HG03439 (cell line): ENCODE data around the gene ADGRG1.
"Not testable (repeated sequence)": the region's sequence is repeated elsewhere in the genome, so short reads cannot be mapped to it uniquely, and the experiment has no call there.

Source experiments
- ATAC-seq: cut with Tn5 transposase; IDR thresholded peaks from one replicate; pipeline ENCODE4 v1.9.1; 2021; ENCODE audit warnings: mild to moderate bottlenecking, moderate library complexity; ENCODE audit not compliant: unreplicated experiment

The ADGRG1 gene

DNA sequence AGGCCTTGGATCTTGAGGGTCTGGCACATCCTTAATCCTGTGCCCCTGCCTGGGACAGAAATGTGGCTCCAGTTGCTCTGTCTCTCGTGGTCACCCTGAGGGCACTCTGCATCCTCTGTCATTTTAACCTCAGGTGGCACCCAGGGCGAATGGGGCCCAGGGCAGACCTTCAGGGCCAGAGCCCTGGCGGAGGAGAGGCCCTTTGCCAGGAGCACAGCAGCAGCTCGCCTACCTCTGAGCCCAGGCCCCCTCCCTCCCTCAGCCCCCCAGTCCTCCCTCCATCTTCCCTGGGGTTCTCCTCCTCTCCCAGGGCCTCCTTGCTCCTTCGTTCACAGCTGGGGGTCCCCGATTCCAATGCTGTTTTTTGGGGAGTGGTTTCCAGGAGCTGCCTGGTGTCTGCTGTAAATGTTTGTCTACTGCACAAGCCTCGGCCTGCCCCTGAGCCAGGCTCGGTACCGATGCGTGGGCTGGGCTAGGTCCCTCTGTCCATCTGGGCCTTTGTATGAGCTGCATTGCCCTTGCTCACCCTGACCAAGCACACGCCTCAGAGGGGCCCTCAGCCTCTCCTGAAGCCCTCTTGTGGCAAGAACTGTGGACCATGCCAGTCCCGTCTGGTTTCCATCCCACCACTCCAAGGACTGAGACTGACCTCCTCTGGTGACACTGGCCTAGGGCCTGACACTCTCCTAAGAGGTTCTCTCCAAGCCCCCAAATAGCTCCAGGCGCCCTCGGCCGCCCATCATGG lies 35.7 kb downstream of the ADGRG1 start:
- no peak for ATAC-seq

DNA sequence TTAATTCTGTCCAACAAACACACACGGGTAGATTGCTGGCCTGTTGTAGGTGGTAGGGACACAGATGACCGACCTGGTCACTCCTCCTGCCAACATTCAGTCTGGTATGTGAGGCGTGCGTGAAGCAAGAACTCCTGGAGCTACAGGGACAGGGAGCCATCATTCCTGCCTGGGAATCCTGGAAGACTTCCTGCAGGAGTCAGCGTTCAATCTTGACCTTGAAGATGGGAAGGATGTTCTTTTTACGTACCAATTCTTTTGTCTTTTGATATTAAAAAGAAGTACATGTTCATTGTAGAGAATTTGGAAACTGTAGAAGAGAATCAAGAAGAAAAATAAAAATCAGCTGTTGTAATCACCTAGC lies 36.2 kb downstream of the ADGRG1 start:
- ATAC-seq: no peak

DNA sequence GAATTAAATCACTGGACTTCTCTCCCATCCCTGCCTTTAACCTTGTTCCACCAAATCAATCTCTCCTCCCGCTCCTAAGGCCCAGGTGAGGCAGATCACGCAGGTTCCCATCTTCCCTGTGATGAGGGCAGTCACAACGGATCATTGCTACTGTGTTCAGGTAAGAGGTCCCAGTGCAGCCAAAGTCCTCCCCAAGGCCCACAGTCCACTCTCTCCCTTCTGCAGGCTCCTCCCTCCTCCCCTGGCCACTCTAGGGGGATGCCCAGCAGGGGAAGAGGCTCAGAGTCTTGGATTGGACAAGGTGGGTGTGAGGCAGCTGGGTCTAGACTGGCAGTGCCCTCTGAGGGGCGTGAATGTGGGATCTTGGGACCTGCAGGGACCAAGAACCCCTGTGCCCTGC lies 37.1 kb downstream of the ADGRG1 start:
- ATAC-seq: no peak

DNA sequence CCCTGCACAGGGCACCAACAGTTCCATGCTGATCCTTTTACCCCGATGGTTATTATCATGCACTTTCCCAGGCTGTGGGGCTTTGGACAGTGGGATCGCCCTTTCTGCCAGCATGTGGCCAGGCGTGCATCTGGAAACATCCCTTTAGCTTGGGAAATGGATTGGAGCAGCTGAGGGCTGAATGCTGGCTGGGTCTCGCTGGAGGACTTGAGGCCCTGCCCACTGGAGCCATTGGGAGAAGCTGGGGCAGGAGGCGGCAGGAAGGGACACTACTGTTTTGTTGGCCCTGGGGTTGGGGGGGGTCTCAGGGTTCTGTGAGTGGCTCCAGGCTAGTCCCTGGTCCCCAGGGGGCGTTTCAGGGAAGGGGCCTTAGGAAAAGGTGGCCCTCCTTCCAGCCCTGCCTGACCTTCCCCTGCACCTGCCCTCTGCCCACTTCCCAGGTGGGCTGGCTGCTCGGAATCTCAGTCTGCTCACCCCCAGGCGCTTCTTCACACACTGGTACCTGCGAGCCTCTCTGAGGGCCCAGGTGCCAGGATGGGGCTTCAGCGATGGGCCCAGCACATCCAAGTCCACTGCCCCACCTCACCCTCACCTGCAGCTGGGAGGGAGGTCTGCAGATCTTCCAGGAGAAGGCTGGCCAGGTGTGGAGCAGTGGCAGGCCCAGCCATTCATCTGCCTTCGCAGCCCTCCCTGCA lies 38.1 kb downstream of the ADGRG1 start:
- no peak for ATAC-seq

DNA sequence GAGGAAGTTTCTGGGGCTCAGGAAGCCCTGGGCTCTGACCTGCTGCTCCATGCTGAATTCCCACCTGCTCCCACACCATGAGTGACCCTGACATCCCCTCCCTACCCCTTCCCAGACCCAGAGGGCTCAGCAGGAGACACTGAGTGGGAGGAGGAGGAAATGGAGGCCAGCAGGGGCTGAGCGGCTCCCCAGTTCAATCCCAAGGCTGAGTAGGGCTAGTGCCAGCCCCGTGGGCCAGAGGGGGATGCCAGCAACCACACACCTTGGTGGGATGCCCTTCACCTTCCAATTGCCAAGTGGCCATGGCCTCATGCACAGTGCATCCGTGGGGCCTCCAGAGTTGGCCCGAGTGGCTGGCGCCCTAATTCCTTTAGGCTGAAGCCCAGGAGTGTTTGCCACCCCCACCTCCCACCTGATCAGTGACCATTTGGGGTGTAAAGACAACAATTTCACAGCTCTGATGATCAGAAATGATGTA lies 38.7 kb downstream of the ADGRG1 start:
- no peak for ATAC-seq

DNA sequence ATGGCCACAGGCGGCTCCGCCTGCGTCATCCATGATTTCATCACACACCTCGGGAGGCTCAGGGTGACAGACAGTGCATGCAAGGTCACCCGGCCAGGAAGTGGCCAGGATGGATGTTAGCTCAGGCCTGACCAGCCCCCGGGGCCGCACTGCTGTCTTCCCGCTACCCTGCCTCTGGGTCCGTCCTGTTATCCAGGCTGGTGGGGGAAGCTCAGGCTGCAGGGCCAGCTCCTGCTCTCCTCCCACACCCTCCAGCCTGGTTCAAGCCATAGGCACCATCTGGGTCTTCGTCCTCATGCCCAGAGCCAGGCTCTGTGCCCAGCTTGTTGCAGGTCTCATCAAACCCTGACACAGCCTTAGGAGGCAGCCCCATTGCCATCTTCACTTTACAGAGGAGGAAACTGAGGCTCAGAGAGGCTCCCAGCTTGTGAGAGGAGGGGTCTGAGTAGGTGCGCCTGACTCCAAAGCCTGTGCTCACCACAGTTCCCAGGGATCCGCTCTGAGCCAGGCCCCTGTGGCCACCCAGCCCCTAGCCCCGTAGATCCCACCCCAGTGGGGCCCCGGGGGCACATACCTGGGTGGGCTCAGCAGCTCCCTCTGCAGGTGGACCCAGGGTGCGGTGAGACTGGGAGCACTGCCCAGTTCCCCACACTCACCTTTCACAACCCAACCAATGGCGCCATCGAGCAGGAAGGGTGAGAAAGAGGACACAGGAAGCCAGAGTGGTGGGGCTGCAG lies 39.3 kb downstream of the ADGRG1 start:
- no peak for ATAC-seq

DNA sequence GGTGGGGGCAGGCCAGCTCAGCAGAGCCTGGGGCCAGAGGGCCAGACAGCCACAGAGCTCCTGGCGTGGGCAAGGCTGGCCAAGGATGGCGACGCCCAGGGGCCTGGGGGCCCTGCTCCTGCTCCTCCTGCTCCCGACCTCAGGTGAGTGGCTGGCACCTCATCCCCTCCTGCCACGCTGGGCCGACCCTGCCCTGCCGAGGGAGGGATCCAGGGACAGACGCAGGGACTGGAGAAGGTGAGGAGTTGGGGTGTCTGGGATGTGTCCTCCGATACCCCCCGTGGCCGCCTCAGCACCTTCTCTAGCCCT lies 39.8 kb downstream of the ADGRG1 start, which contains the start of gene ADGRG3:
Gene ADGRG3 (plus strand): TSS at position 44 of the 309 bp plus-strand sequence. CDS start 42 bp downstream, at position 86.
- no peak for ATAC-seq

DNA sequence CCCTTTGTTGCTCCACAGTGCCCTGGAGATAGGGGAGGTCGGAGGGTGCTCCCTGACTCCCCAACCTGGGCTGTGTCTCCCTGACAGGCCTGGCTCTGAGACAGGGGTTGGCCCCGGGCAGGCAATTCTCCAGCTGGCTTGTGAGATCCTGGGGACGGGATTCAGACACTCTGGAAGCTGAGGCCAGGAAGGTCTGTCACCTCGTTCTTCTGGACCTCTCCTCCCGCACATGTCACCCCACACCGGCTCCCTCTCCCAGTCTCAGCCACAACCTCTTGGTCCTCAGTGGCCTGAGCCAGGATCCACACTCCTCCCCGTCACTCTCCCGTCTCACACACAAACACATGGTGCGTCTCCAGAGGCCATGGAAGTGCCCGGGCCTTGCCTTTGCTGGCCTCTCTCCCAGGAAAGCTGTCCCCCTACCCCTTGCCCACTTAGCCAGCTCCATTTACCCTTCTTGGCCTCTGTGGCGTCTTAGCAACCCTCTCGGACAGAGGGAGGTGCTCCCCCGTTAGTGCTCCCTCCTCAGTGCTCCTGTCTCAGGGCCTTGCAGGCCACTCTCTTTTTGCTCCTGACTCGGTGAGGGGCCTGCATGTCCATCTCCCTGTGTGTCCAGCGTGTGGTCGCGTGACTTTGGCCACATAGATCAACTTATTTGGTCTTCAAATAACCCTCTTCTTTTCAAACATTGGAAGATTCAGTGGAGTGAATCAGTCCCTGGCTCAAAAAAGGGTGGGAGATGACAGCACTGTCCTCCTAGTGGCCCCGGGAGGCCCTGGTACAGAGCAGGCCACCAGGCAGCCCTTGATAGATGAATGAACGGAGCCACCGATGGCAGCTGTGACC lies 40.4 kb downstream of the ADGRG1 start:
- ATAC-seq: no peak

DNA sequence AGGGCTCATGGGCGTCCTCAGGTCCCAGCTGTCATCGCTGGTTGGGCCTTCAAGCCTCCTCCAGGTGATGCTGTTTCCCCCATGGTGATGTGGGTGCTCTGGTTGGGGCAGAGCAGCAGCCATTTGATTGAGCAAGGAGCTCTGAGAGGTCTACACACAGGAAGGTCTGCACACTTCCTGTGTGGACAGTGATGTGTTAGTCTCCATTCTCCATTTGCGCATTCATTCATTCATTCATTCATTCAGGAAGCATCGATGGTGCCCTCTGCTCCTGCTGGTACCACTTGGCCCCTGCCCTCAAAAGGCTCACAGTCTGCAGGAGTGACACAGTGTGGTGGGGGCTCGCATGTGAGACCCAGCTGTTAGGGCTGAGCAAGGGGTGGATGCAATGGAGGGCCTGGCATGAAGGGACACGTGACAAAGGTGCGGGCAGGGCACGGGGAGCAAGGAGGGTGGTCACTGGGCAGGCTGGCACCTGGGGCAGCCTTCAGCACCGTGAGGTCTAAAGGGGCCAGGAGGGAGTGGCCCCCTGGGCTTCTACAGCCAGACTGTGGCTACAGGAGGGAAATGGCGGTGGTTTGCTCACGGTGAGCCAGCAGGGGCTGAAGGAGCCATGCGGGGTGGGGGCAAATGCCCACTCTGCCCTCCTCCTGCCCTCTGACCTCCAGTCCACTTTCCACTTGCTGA lies 41.2 kb downstream of the ADGRG1 start:
- ATAC-seq: no peak

DNA sequence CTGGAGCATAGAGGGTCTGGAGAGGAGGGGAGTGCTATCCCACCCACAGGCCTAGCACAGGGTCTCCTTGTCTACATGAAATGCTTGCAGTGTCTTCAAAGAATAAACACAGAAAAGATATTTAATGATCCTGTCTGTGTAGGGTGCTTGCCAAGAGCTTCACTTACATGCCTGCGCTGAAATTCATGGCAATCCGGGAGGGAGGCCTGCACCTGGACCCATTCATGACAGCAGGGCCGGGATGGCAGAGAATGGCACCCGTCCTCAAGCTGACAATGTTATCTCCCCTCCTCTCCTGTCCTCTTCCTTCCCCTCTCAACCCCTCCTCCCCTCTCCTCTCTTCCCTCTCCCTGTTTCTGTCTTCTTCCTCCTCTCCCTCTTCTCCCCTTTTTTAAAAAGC lies 41.8 kb downstream of the ADGRG1 start:
- ATAC-seq: no peak

DNA sequence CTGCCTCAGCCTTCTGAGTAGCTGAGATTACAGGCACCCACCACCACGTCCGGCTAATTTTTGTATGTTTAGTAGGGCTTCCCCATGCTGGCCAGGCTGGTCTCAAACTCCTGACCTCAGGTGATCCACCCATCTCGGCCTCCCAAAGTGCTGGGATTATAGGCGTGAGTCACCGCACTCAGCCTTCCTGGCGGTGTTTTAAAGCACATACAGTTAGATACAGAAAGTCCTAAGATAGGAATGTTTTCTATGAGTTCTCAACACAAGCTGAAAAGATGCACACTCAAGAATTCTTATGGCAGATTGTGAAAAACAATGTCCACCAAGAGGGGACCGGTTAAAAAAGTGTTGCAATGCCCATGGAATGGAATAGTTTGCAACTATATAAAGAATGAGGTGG lies 43.0 kb downstream of the ADGRG1 start:
- ATAC-seq: not testable (repeated sequence)

DNA sequence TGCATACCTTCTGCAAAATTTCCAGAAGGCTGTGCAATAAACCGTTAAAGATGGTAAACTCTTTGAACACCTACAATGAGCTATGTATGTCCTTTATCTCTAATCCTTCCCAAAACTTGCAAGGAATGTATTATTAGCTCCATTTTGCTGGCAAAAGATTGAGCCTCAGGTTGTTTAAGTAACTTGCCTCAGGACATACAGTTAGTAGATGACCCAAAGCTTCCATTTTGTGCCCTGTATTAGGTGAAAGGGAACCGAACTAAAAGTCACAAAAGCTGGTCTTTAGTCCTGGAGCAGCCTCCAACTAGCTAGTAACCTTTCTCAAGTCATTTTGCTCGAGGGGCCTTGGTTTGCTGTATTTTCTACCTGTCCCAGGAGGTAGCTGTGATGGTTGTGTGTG lies 44.0 kb downstream of the ADGRG1 start:
- no peak for ATAC-seq

DNA sequence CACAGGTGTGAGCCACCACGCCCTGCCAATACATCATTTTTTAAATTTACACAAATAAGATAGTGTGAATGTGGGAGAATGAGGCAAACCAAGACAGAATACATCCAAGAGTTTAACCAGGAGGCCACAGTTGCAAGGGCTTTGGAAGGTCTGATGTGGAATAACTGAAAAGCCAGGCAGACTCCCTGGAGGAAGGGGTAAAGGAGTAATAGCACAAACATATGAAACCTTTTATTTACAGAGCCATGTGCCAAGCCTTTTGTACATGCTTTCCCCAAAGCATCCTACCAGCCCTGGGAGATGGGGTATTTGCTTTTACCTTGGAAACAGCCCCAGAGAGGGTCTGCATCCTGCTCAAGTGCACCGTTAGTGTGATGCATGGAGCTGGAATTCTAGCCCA lies 44.4 kb downstream of the ADGRG1 start:
- no peak for ATAC-seq

DNA sequence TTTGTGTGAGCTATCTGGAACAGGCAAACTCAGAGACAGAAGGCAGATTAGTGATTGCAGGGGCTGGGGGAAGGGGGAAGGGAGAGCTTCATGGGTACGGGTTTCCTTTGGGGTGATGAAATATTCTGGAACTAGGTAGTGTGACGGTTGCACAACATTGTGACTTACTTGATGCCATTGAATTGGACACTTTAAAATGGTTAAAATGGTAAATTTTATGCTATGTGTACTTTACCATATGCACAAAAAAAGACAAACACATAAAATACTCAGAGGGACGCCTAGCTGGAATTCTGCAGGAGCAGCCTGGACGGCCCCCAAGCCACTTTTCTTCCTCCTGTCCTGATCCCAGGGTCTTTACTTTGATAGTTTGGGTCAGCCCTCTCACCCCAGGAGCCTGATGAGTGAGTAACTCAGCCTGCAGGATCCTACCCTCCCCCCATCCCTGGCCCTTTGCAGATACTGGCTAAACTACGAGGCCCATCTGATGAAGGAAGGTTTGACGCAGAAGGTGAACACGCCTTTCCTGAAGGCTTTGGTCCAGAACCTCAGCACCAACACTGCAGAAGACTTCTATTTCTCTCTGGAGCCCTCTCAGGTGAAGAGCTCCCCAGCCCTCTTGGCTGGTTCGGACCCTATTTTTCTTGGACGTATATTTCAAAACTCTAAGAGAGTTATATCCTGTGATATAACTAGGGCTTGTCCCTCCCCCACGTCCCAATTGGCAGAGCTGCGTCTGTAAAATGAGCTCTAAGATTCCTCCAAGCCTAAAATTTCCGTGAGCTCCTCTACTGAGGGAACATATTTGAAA lies 47.5 kb downstream of the ADGRG1 start:
- ATAC-seq: no peak

DNA sequence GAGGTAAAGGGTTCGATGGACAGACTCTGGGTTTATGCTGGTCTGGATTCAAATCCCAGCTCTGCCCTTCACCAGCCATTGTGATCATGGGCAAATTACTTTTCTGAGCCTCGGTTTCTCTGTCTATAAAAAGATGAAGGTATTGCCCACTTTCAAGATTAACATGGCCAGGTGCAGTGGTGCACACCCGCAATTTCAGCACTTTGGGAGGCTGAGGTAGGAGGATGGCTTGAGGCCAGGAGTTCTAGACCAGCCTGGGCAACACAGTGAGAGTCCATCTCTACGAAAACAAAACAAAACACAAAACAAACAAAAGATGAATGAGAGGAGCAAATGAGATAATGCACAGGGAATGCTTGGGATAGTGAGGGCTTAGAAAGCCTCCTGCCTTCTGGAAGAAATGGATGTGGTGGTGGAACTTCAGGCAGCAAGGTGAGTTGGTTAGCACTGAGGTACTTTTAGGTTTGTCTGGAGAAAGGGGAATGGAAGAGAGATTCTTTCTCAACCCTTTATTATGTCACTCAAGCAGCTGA lies 48.2 kb downstream of the ADGRG1 start:
- no peak for ATAC-seq

DNA sequence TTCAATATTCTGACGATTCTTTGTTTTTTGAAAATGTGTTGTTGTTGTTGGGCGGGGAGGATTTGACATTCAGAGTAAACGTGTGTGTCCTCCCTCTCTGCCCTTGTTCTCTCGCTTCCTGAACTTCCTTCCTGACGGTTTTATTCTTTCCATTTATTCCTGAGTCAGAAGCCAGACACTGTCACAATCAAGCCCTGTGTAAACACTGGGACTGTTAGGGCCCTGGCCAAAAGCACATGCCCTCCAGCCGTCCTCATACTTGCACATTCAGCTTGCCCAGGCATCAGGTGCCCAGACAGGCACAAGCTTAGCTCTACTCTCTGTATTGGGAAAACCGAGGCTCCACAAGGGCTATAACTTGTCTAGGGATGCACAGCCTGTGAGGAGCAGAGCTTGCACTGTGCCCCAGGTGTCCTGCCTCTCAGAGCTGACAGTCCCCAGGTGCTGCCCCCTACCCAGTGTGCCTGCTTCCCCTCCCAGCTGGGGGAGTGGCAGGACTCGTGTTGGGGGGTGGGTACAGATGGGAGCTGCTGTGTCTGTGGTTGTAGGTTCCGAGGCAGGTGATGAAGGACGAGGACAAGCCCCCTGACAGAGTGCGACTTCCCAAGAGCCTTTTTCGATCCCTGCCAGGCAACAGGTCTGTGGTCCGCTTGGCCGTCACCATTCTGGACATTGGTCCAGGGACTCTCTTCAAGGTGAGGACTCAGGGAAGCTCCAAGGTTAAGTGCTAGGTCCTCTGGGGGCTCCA lies 49.4 kb downstream of the ADGRG1 start:
- ATAC-seq: no peak

DNA sequence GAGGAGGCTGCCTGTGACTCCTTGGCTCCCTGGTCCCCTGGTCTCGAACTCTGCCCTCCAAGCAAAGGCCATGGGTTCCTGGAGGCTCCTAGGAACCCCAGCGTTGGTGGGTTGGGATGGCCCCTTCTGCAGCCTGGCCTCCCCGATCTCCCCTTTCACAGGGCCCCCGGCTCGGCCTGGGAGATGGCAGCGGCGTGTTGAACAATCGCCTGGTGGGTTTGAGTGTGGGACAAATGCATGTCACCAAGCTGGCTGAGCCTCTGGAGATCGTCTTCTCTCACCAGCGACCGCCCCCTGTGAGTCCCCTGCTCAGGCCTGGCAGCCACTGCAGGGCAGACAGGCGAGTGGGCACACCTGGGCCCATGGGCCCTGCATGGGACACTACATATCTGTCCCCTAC lies 50.6 kb downstream of the ADGRG1 start:
- ATAC-seq: no peak

DNA sequence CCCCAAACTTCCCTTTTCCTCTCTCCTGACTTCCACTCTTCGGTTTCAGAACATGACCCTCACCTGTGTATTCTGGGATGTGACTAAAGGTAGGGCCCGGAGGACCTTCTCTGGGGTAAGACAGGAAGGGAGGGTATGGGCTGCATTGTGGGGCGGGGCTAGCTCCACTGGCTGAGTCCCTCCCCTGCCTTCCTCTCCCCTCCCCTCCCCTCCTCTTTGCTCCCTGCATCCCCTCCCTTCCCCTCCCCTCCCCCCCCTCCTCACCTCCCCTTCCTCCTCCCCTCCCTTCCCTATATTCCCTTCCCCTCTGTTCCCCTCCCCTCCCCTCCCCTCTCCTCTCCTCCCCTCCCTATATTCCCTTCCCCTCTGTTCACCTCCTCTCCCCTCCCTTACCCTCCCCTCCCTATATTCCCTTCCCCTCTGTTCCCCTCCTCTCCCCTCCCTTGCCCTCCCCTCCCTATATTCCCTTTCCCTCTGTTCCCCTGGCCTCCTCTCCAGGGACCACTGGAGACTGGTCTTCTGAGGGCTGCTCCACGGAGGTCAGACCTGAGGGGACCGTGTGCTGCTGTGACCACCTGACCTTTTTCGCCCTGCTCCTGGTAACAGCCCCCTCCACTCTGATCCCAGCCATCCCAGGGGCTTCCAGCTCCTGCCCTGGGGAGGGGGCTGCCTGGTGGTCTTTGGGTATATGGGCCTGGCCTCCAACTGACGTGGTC lies 51.5 kb downstream of the ADGRG1 start:
- ATAC-seq: no peak
